NCI-H128 (cell line): Measurements from ENCODE around the gene COQ8B.
"Not testable (repeated sequence)": the region's sequence is repeated elsewhere in the genome, so short reads cannot be mapped to it uniquely, and the experiment has no call there.

Experiments
- DNase-seq: peaks from one replicate; lab custom pipeline; 2025; ENCODE audit not compliant: unreplicated experiment; lab: John Stamatoyannopoulos, UW

Gene COQ8B

DNA sequence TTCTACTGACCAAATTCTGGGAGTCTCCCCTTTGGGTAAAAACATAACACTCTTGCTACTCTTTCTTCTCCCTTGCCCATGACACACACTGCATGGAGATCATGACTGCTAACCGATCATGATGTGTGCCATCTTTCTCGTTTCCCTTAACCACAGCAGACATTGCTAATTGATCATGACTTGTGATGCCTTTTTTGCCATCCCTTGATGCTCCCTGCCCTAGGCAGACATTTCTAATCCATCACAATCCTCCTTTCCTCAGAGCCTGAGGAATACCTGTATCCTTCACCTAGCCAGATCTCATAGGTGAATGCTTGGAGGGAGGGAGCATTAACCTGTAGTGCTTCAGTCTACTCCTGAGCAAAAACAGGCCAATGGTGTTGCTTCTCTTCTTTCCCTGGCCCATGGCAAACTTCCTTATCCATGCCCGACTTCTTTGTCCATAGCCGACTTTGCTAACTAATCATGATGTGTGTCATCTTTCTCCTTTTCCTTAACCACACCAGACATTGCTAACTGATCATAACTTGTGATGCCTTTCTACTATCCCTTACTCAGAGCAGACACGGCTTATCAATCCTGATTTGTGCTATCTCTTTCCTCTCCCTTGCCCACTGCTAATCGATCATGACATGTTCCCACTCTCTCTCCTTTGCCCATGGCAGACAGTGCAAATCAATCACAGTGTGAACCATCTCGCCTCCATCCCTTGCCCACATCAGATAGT, 44.0 kb downstream of the COQ8B start:
- no peak for DNase-seq

DNA sequence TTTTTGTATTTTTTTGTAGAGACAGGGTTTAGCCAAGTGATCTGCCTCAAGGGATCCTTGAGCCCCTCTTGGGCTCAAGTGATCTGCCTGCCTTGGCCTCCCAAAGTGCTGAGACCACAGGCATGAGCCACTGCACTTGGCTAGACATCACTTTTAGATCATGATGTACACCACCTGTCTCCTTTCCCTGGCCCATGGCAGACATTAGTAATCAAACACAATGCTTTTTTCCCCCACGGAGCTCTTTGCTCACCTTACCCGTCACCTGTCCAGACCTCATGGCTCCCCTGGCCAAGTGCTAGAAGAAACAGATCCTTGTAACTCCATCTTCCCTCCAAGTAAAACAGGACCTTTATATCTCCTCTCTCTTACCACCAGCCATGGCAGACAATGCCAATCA, 44.6 kb downstream of the COQ8B start:
- DNase-seq: no peak

- DNase-seq: no peak
Measured at GRCh38 chr19:40671404-40671803, 45.3 kb downstream of the COQ8B start.

- no peak for DNase-seq
Measured at GRCh38 chr19:40668991-40669614, 47.6 kb downstream of the COQ8B start.

GRCh38 chr19:40667602-40668001, 49.1 kb downstream of the COQ8B start:
- no peak for DNase-seq

DNA sequence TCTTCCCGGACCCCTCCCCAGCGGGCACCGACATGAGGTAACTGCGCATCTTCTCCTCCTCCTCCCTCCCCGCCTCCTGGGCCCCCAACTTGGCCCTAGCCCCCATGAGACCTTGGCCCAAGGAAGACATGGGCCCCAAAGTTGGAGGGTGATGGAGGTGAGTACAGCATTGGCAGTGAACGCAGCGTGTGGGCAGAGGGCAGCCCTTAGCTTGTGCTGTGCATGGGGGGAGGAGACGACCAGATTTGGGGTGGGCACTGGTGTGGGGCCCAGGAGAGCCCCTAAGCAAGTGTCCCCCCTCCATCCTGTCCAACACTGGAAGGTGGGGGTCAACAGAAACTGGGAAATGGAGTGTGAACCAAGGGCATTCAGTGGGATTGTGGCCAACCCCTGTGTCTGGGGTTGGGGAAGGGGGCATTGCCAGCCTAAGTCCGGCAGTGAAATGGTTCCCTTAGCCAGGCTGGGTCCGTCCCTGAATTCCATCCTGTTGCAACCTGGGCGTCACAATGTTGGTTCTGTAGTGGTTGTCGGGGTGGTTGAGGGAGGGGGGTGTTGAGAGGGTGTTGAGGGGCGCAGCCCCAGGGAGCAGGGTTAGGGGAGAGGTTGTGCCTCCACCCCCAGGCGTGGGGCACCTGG, 49.8 kb downstream of the COQ8B start:
- no peak for DNase-seq

GRCh38 chr19:40663695-40664692, 52.7 kb downstream of the COQ8B start:
- DNase-seq: no peak

DNA sequence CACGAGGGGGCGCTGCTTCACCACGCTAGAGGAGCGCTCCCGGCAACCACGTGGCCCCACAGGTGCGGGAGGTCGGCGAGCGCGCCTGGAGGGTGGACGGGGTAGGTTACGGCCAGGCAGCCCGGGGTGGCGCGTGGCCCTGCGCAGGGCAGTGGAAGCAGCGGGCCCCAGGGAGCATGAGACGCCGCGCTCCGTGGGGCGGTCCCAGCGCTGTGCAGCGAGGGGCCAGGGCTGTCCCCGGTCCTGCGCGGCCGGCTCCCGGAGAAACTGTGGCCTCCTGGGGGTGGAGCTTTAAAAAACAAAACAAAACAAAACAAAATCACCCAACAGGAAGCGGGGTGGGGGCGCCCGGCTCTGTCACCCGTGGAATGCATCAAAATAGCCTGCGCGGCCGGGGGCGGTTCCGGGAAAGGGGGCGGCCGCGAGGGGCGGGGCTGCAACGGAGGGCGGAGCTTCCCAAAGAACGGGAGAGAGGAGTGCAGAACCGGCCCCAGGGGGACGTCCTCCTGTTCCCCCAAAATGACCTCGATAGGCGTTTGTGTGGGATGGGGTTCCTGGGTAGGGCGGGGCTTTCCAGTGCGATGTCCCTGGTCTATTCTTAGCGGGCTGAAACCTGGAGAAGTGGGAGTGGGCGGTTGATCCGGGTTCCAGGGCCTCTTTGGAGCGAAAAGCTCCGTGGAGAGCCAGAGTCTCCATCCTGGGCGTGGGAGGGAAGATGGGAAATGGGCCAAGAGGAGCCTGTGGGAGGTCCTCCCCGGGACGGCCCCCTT, 53.6 kb downstream of the COQ8B start:
- DNase-seq: peak; percentile 55

- no peak for DNase-seq
Measured at GRCh38 chr19:40661616-40662015, 55.1 kb downstream of the COQ8B start.

DNA sequence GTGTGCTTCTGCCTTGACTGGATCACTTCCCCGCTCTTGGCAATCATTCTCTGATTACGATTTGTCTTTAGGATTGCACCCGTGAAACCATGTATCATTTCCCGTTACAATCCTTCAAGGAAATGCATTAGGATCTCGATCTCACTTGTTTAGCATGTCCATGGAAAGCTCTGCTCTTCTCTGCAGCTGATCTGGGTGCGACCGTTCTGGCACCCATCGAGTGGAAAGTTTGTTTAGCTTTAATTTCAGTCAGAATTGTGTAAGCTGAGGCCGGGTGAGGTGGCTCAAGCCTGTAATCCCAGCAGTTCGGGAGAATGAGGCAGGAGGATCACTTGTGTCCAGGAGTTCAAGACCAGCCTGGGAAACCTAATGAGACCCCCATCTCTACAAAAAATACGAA, 57.1 kb downstream of the COQ8B start:
- no peak for DNase-seq

GRCh38 chr19:40659116-40659515, 57.6 kb downstream of the COQ8B start:
- no peak for DNase-seq

DNA sequence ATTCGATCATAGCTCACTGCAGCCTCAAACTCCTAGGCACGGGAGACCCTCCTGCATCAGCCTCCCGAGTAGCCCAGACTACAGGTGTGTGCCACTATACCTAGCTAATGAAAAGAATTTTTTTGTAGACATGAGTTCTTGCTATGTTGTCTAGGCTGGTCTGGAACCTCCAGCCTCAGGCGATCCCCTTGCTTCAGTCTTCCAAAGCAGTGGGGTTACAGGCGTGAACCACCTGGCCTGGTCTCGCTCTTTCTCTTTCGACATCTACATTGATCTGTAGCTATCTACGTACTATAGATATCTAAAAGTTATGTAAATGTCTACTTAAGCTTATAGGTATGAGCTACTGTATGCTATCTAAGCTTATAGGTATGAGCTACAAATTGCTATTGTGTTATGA, 58.7 kb downstream of the COQ8B start:
- DNase-seq: no peak

DNA sequence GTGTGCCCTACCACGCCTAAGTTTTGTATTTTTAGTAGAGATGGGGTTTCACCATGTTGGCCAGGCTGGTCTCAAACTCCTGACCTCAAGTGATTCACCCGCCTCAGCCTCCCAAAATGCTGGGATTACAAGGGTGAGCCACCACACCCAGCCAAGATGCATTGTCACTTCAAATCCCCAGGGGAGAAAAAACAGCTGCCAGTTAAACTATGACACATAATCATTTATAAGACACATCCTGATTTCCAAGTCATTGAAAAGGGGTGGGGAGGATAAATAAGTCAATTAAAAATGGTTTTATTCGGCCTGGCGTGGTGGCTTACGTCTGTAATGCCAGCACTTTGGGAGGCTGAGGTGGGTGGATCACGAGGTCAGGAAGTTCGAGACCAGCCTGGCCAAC, 61.0 kb downstream of the COQ8B start:
- DNase-seq: not testable (repeated sequence)

GRCh38 chr19:40652303-40652702, 64.4 kb downstream of the COQ8B start:
- not testable (repeated sequence) for DNase-seq

DNA sequence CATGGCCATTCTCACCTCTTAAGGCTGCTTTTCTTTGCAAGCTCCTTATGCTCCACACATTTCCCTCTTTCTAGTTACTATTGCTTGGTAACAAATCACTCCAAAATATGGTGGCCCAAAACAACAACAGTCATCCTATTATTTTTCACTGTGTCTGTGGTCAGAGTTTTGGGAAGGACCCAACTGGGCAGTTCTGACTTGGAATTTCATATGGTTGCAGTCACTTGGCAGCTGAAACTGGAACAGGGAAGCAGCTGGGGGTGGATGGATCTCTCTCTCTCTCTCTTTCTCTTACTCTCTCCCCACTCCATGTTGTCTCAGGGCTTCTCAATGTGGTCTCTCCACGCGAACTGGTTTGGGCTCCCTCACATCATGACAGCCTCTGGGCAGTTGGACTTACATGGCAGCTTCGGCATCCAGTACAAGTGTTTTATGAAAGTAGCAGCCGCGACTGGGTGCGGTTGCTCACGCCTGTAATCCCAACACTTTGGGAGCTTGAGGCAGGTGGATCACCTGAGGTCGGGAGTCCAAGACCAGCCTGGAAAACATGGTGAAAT, 65.9 kb downstream of the COQ8B start:
- DNase-seq: no peak

DNA sequence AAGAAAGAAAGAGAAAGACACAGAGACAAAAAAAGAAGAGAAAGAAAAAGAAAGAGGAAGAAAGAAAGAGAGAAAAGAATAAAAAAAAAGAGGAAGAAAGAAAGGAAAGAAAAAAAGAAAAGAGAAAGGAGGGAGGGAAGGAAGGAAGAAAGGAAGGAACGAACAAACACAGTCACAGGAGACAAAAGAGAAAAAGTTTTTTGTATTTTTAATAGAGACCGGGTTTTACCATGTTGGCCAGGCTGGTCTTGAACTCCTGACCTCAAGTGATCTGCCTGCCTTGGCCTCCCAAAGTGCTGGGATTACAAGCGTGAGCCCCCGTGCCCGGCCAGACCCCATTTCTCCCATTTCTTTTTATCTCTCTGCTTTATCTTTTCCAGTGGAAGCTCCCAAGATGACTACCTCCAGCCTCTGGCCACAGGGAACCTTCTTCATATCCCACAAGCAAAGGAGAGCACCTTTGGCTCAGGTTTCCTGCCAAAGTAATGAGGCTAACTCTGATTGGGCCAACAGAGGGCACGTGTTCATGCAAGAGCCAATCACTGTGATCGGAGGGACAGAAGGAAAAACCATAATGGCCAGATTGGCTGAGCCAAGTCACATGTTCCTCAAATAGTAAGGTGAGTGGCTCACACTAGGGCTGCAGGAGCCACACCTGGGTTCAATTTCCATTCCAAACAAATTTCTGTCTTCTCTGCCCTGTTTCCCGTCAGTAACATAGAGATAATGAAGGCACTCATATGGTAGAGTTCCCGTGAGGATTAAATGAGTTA, 66.6 kb downstream of the COQ8B start:
- DNase-seq: not testable (repeated sequence)

DNA sequence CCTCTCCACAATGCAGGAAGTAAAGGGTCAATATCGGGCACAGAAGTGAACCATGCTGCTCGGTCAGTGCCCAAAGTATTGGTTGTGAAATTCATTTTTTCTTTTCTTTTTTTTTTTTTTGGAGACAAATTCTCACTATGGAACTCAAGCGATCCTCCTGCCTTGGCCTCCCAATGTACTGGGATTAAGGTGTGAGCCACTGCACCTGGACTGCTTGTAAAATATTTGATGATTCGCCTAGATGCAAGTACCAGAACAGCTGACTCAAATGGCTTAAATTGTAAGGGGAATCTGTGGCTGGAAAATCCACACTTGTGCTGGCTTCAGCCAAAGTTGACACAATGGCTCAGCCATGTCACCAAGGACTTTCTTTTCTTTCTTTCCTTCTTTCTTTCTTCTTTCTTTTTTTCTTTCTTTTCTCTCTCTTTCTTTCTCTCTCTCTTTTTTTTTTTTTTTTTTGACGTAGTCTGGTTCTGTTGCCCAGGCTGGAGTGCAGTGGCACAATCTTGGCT, 69.9 kb downstream of the COQ8B start:
- DNase-seq: no peak

GRCh38 chr19:40642757-40643305, 73.9 kb downstream of the COQ8B start:
- DNase-seq: no peak
